H54 (cell line): ENCODE results near the gene DAW1.
A peak's percentile ranks its signal among the peaks of the same experiment; 100 is the strongest.
"Not testable (repeated sequence)": the region's sequence is repeated elsewhere in the genome, so short reads cannot be mapped to it uniquely, and the experiment has no call there.

Source experiments
- DNase-seq: peaks from one replicate; pipeline ENCODE4 v3.0.0; 2011; ENCODE audit warnings: low spot score, mixed read lengths; ENCODE audit not compliant: insufficient read length
- FAIRE-seq: peaks from 3 replicates; lab custom pipeline; 2011; peaks lifted over from hg19 to GRCh38; lab: Jason Lieb, UNC
- POLR2A ChIP-seq: IDR thresholded peaks from 2 replicates; pipeline ENCODE4 v1.6.1; 2011; ENCODE audit warnings: low read depth, mild to moderate bottlenecking, low read length

DAW1 gene

GRCh38 chr2:227871375-227871791 is at the start of gene DAW1:
Gene DAW1, plus strand, starts transcription at chr2:227871631. Its CDS starts 59 bp downstream, at chr2:227871690.
- no peak for DNase-seq
- no peak for TF ChIP-seq POLR2A
- FAIRE-seq, result no peak

DNA sequence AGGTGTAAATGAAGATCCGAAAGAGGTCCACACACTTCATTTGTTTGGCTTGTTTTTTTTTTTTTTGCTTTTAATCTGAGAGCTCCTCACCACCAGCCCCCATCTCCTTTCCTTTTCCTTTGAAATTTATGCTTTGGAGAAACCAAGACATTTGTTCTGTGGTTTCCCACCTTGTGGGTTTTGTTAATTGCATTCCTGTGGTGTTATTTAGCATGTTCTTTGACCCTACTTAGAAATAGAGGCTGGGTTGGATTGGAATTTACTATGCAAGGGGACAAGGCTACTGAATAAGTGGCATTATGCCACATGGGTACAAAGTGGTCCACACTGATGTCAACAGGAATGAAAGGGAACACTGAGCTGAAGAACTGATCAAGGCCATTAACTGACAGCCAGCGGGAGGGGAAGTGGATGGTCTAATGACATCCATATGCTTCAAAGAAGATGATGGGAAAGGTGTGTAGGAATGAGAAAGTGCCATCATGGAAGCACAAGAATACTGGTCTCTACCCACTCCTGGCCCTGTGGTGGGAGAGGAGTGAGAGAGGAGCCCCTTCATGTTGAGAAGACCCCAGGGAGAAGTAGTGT is 48.9 kb upstream of the DAW1 start:
- DNase-seq (no peak), FAIRE-seq (no peak)
- TF ChIP-seq POLR2A, result no peak

DNA sequence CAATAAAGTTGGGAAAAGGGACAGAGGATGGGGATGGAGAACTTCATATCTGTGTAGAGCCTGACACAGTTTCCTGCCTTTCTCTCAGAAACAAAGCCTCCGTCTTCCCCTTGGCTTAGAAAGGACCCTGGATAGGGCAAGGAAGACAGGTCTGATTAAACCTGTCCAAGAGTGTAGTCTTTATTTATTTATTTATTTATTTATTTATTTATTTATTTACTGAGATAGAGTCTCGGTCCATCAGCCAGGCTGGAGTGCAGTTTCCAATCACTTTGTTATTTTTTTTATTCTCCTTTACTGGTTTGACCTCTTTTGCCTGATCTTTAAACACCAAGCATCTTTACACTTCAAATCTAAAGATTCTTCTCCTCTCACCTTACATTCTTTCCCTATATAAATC is 47.5 kb upstream of the DAW1 start:
- FAIRE-seq, result no peak
- TF ChIP-seq POLR2A, result no peak
- DNase-seq, result no peak

DNA sequence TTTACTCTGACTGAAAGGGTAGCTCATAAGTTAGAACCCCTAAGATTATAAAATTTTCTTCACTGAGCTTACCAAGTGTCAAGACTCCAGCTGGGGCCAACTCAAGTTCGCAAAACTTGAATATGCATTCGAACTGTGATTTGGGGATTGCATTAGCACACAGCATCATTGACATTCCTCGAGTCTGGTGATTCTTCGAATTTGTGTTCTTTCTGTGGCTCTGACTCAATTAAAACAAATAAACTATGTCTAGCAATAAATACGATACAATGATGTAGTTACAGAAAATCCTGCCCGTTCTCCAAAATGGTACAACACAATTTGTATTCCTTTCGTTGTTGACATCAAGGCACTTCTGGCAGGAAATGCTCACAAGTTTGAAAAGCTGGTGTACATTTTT is 46.7 kb upstream of the DAW1 start:
- FAIRE-seq (no peak), DNase-seq (no peak)
- TF ChIP-seq POLR2A, result no peak

DNA sequence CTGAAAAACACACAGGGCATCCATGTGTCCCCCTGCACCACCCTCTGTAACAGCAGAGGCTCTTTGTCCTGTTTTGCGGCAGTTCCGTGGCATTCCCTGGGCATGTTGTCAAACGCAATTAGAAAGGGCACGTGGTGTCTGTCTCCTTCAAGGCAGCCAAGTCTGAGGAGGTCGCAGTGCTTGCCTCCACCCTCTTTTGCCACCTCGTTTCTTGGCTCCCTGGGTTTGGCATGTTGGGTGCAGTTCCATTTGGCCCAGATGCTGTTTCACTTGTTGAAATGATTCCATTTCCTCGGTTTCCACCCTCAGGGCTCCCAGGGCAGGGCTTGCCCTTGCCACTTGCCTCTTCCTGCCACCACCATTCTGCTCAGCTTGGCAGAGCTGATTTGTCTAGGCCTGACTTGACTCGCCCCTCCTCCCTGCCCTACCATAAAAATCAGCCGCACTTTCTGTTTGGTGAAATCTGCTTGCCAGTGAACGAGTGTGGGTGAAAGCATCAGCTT is 45.4 kb upstream of the DAW1 start:
- FAIRE-seq (no peak), DNase-seq (no peak)
- no peak for TF ChIP-seq POLR2A

DNA sequence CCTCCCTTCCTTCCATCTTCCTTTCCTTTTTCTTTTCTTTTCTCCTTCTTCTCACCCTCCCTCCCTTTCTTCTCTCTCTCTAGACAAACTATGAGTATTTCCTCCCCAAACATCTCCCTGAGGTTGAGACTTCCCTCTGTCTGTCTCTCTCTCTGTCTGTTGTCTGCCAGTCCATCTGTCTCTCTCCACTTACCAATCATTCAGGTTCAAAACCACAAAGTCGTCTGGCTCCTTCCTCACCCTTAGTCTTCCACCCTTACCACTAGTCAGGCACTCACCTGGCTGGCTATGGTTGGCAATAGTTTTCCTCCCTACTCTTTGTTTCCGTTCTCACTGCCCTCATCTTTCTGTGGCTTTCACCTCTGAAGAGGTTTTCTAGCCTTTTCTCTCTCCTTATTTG is 44.9 kb upstream of the DAW1 start:
- DNase-seq (no peak), FAIRE-seq (peak; percentile 6)
- TF ChIP-seq POLR2A, result no peak

DNA sequence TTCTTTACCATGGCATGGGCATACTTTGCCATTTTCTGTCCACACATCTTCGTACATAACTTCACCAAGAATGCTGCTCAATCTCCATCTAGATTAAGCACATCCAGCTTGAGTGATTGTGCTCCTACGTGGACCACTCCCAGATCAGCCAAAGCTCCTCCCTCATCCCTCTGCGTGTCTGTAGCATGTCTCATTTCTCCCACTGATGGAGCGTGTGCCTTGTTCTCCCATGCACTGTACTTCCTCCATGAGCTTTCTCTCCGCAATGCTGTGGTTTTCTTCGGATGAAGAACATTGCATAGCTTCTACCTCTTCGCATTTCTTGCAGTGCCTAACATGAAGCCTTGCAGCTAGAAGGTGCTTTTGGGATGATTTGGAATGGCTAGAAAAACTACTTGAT is 44.3 kb upstream of the DAW1 start:
- DNase-seq (no peak), FAIRE-seq (no peak)
- TF ChIP-seq POLR2A, result no peak

DNA sequence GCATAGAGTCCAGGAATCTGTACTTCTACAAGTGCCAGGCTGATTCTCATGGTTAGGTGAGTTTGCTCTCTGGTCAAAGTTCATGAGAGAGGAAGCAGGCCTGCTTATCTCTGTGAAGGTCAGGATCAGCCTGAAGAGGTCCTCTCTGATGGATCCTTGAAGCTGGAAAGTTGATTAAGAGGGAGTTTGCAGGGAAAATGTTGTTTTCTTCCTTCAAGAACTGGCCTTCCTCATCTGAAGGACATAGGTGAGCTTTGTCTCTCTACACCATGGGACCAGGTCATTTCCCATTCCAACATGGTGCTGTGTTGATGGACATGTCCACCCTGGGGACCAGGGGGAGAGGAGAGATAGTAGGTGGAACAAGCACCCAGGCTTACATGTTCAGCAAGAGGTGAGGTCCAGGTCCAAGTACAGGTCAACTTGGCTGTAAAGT is 42.9 kb upstream of the DAW1 start:
- no peak for DNase-seq
- no peak for FAIRE-seq
- no peak for TF ChIP-seq POLR2A

DNA sequence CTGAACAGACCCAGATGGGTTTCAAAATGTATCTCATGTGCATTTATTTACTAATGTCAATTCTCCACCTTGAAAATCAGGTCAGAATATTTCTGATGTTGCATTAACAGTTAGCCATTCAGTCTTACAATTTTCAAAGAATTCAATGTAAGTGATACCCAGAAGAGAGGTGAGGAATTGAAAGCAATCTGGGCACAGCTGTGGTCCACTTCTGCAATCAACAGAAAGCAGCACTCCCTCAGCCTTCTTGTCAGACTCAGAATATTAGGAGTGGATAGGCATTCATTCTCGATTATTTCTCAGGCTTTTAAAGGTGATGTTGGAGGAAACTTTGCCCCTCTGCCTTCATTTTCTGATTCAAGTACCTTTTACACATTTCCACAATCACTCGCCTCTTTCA is 42.1 kb upstream of the DAW1 start:
- FAIRE-seq (no peak), DNase-seq (no peak)
- TF ChIP-seq POLR2A, result no peak

DNA sequence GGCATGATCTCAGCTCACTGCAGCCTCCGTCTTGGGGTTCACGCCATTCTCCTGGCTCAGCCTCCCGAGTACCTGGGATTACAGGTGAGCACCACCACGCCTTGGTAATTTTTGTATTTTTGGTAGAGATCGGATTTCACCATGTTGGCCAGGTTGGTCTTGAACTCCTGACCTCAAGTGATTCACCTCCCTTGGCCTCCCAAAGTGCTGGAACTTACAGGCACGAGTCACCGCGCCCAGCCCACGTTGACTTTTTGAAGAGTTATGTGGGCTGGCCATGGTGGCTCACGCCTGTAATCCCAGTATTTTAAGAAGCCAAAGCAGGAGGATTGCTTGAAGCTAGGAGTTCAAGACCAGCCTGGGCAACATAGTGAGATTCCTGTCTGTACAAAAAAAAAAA is 37.0 kb upstream of the DAW1 start:
- peak; percentile 53 for FAIRE-seq

DNA sequence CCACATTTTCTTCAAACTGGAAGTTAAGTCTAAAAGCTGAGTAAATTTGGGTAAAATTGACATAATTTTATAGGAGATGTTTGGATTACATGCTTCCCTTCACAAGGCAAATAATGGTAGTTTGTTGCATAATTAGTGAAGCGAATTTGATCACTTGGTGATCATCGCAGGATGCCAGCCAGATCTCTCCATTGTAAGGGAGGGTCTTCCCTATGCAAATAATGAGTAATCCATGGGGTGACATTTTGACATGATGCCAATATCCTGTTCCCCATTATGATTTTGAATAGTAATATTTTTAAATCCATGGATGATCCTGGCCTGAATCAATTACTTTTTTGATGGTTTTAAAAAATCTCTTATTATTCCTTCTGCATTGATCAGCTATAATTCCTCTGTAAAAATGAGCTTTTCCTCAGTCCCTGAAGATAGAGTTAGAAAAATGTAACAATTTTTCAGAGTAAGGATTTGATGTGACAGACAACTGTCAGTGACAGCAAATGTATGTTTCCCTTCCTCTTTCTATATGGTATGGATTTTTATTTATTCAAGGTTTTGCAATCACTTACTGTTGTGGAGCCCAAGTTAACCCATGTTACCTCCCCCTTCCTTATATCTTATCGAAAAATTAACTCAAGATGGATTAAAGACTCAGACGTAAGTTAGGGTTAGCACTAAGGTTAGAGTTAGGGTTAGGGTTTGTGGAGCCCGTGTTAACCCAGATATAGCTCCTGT is 36.3 kb upstream of the DAW1 start:
- TF ChIP-seq POLR2A, result no peak
- FAIRE-seq (peak; percentile 36), DNase-seq (no peak)

More for the DNA sequence above, 37.0 kb upstream of the DAW1 start:
- DNase-seq, result no peak
- no peak for TF ChIP-seq POLR2A

DNA sequence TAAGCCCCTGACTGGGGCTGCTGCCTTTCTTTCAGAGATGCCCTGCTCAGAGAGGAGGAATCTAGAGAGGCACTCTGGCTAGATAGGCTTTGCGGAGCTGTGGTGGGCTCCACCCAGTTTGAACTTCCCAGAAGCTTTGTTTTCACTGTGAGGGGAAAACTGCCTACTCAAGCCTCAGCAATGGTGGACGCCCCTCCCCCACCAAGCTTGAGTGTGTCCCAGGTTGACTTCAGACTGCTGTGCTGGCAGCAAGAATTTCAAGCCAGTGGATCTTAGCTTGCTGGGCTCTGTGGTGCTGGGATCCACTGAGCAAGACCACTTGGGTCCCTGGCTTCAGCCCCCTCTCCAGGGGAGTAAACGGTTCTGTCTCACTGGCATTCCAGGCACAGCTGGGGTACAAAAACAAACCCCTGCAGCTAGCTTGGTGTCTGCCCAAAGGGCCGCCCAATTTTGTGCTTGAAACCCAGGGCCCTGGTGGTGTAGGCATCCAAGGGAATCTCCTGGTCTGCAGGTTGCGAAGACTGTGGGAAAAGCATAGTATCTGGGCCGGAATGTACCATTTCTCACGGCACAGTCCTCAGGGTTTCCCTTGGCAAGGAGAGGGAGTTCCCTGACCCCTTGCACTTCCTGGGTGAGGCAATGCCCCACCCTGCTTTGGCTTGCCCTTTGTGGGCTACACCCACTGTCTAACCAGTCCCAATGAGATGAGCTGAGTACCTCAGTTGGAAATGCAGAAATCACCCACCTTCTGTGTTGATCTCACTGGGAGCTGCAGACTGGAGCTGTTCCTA is 31.9 kb upstream of the DAW1 start:
- FAIRE-seq, result not testable (repeated sequence)

DNA sequence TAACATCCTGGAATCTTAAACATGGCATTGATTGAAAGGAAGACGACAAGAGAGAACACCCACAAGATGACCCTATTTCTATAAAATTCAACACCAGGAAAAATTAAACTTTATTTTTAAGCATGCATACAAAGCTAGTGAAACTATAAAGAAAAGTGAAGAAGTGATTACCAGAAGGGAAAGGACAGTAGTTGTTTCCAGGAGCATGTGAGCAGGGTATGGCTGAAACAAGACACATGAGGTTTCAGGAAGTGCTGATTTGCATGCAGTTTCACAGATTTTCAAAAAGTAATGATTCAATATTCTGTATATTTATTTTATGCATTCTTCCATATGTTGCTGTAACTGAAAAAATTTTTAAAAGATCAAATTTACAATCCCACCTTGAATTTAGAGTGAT is 24.6 kb upstream of the DAW1 start:
- FAIRE-seq (no peak), DNase-seq (no peak)
- TF ChIP-seq POLR2A, result no peak

More for the DNA sequence above, 31.9 kb upstream of the DAW1 start:
- DNase-seq, result not testable (repeated sequence)

DNA sequence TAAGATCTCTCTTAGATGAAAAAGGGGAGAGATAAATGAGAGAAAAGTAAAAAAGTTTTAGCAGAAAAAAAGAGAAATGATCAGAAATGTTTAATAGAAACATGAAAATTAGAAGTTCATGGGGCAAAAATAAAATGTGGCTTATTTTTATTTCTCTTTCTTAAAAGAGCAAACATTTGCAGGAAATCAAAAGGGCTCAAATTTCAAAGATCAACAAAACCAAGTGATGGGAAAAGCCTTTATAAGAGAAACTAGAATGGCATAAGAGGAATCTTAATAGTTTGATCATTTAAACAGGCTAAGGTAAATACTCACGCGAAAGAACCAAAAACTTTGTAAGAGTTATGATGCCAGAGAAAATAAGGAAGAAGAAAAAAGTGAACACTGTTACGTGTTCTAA is 23.3 kb upstream of the DAW1 start:
- no peak for DNase-seq
- no peak for FAIRE-seq
- TF ChIP-seq POLR2A, result no peak
